H1 (cell line): ENCODE data around the gene PDXDC1. TPM values are rescaled to one million over a fixed set of nuclear protein-coding genes. Genes with fewer than 3 reads are reported as not detected.
"Not testable (repeated sequence)": the region's sequence is repeated elsewhere in the genome, so short reads cannot be mapped to it uniquely, and the experiment has no call there.

Experiments
- CTCF ChIA-PET: fragments of 300-600 bp; sonication (Branson Sonifier 250); formaldehyde crosslinking; loops from one replicate; lab custom pipeline; 2021; ENCODE audit not compliant: partially characterized antibody; lab: Charles Lee
- POLR2A ChIA-PET: fragments of 300-600 bp; sonication (Branson Sonifier 250); formaldehyde crosslinking; loops from one replicate; lab custom pipeline; 2021; ENCODE audit warnings: inconsistent platforms; ENCODE audit not compliant: partially characterized antibody; lab: Charles Lee
- DNase-seq, 2 experiments: peaks; one replicate each; pipeline versions ENCODE4 v3.0.0 to v3.0.0-alpha.2; 2010 to 2022; ENCODE audit warnings: low spot score in 2 of 2, low read depth in 1 of 2, mixed read lengths in 1 of 2
- FAIRE-seq: peaks from 2 replicates; lab custom pipeline; 2011; peaks lifted over from hg19 to GRCh38; lab: Jason Lieb, UNC
- H2AFZ ChIP-seq: 2 replicates; pipeline ENCODE4 v1.8.1; 2012; ENCODE audit warnings: low read length, inconsistent platforms
- H2AK5ac ChIP-seq: 2 replicates; pipeline ENCODE4 v1.6.1; 2013; ENCODE audit warnings: low read depth, low read length
- H2BK120ac ChIP-seq: replicated peaks from 2 replicates; pipeline ENCODE3; 2013; ENCODE audit warnings: low read depth, low read length, inconsistent platforms
- H2BK12ac ChIP-seq: 2 replicates; pipeline ENCODE4 v1.6.1; 2013; ENCODE audit warnings: low read depth, low read length
- H2BK15ac ChIP-seq: 2 replicates; pipeline ENCODE4 v1.6.1; 2013; ENCODE audit warnings: low read length
- H2BK20ac ChIP-seq: 2 replicates; pipeline ENCODE4 v1.6.1; 2013; ENCODE audit warnings: low read length
- H2BK5ac ChIP-seq: 2 replicates; pipeline ENCODE4 v1.6.1; 2013; ENCODE audit warnings: low read depth, low read length
- H3K14ac ChIP-seq: 2 replicates; pipeline ENCODE4 v1.6.1; 2013; ENCODE audit warnings: inconsistent platforms; ENCODE audit not compliant: insufficient read length
- H3K18ac ChIP-seq: 2 replicates; pipeline ENCODE4 v1.6.1; 2013; ENCODE audit warnings: low read length; ENCODE audit errors: extremely low read depth
- H3K23ac ChIP-seq: 2 replicates; pipeline ENCODE4 v1.6.1; 2013; ENCODE audit warnings: inconsistent platforms; ENCODE audit not compliant: insufficient read length
- H3K23me2 ChIP-seq: 2 replicates; pipeline ENCODE4 v1.6.1; 2013; ENCODE audit warnings: low read depth, low read length
- H3K27ac ChIP-seq: 2 replicates; pipeline ENCODE4 v1.6.1; 2011; ENCODE audit warnings: low read depth, low read length, inconsistent platforms
- H3K27me3 ChIP-seq, 4 experiments: replicated peaks in 1 of 4; 1 replicate in 1 of 4; 2 replicates in 3 of 4; pipeline versions ENCODE4 v1.6.1 to v1.8.1; 2011 to 2013; ENCODE audit warnings: low read length in 3 of 4, mild to moderate bottlenecking in 3 of 4, inconsistent platforms in 2 of 4, mixed read lengths in 2 of 4, moderate library complexity in 1 of 4; ENCODE audit not compliant: control insufficient read depth in 3 of 4, insufficient read depth in 3 of 4; ENCODE audit errors: extremely low read depth in 1 of 4
- H3K36me3 ChIP-seq, 4 experiments: 2 replicates each; pipeline versions ENCODE4 v1.6.1 to v1.8.1; 2011 to 2013; ENCODE audit warnings: mild to moderate bottlenecking in 4 of 4, low read length in 3 of 4, moderate library complexity in 2 of 4, control low read depth in 1 of 4, inconsistent platforms in 1 of 4; ENCODE audit not compliant: insufficient read depth in 4 of 4, control insufficient read depth in 2 of 4
- H3K4ac ChIP-seq: replicated peaks from 2 replicates; pipeline ENCODE3; 2013; ENCODE audit warnings: low read length, low read depth, mixed read lengths, inconsistent platforms; ENCODE audit not compliant: insufficient read length
- H3K4me1 ChIP-seq, 4 experiments: replicated peaks in 1 of 4; 1 replicate in 1 of 4; 2 replicates in 3 of 4; pipeline versions ENCODE4 v1.6.1 to v1.8.1; 2011 to 2013; ENCODE audit warnings: low read length in 3 of 4, inconsistent platforms in 2 of 4, mixed read lengths in 1 of 4; ENCODE audit not compliant: insufficient read depth in 4 of 4, control insufficient read depth in 3 of 4
- H3K4me2 ChIP-seq, 2 experiments: 2 replicates each; pipeline versions ENCODE4 v1.6.1 to v1.8.1; 2011 to 2013; ENCODE audit warnings: low read depth in 2 of 2, low read length in 2 of 2, control low read depth in 1 of 2, inconsistent platforms in 1 of 2, mild to moderate bottlenecking in 1 of 2; ENCODE audit not compliant: insufficient read depth in 1 of 2
- H3K4me3 ChIP-seq, 4 experiments: fragments of 200-600, 300-600 bp in 1 of 4; sonication (generic), shearing (Covaris generic), sonication (Bioruptor Twin) in 1 of 4; 2 replicates each; pipeline versions ENCODE4 v1.5.1 to v1.8.1; 2011 to 2016; ENCODE audit warnings: low read length in 4 of 4, low read depth in 3 of 4, control low read depth in 2 of 4, inconsistent platforms in 2 of 4, mild to moderate bottlenecking in 2 of 4, mixed read lengths in 1 of 4, moderate library complexity in 1 of 4; ENCODE audit not compliant: insufficient read depth in 2 of 4; ENCODE audit errors: extremely low read depth in 1 of 4
- H3K56ac ChIP-seq: replicated peaks from 2 replicates; pipeline ENCODE3; 2013; ENCODE audit warnings: low read depth, mild to moderate bottlenecking, mixed read lengths, low read length, inconsistent platforms; ENCODE audit not compliant: insufficient read length
- H3K79me1 ChIP-seq: 2 replicates; pipeline ENCODE4 v1.6.1; 2013; ENCODE audit warnings: low read depth, low read length, control low read depth
- H3K79me2 ChIP-seq, 2 experiments: 2 replicates each; pipeline versions ENCODE4 v1.6.1 to v1.8.1; 2012 to 2013; ENCODE audit warnings: low read length in 2 of 2, mild to moderate bottlenecking in 2 of 2, inconsistent platforms in 1 of 2; ENCODE audit not compliant: insufficient read depth in 2 of 2, control insufficient read depth in 1 of 2
- H3K9ac ChIP-seq, 4 experiments: replicated peaks in 1 of 4; 1 replicate in 1 of 4; 2 replicates in 3 of 4; pipeline versions ENCODE4 v1.6.1 to v1.8.1; 2011 to 2013; ENCODE audit warnings: low read depth in 3 of 4, low read length in 3 of 4, control low read depth in 2 of 4, mild to moderate bottlenecking in 2 of 4, moderate library complexity in 2 of 4, inconsistent platforms in 1 of 4; ENCODE audit errors: extremely low read depth in 1 of 4
- H3K9me3 ChIP-seq, 2 experiments: 2 replicates each; pipeline versions ENCODE4 v1.6.1 to v1.8.1; 2012 to 2013; ENCODE audit warnings: mild to moderate bottlenecking in 2 of 2, moderate library complexity in 2 of 2, control low read depth in 1 of 2, inconsistent platforms in 1 of 2, low read depth in 1 of 2, low read length in 1 of 2, mixed read lengths in 1 of 2; ENCODE audit not compliant: insufficient read depth in 2 of 2
- H4K20me1 ChIP-seq, 2 experiments: replicated peaks in 1 of 2; 2 replicates each; pipeline versions ENCODE3 to v1.8.1; 2011 to 2013; ENCODE audit warnings: inconsistent platforms in 2 of 2, low read length in 2 of 2, mild to moderate bottlenecking in 1 of 2; ENCODE audit not compliant: insufficient read depth in 2 of 2, control insufficient read depth in 1 of 2
- H4K5ac ChIP-seq: 2 replicates; pipeline ENCODE4 v1.6.1; 2013; ENCODE audit warnings: low read length, low read depth, mixed read lengths, inconsistent platforms; ENCODE audit not compliant: insufficient read length
- H4K8ac ChIP-seq: 2 replicates; pipeline ENCODE4 v1.8.0; 2013; ENCODE audit warnings: mild to moderate bottlenecking, moderate library complexity, low read length, inconsistent platforms; ENCODE audit not compliant: insufficient read depth; ENCODE audit errors: extremely low read depth
- H4K91ac ChIP-seq: replicated peaks from 2 replicates; pipeline ENCODE3; 2013; ENCODE audit warnings: low read length, mixed read lengths, inconsistent platforms; ENCODE audit not compliant: insufficient read length
- WGBS, 2 experiments: shearing (Covaris generic) in 1 of 2; methylation state at CpG; one replicate each; pipeline versions ENCODE4 v1.1.6 to v1.1.7; 2013 to 2015; ENCODE audit warnings: low lambda C conversion rate in 2 of 2, mixed read lengths in 2 of 2, inconsistent platforms in 1 of 2, low coverage in 1 of 2, missing lambda C conversion rate in 1 of 2; ENCODE audit not compliant: insufficient replicate concordance in 2 of 2, insufficient coverage in 1 of 2, insufficient read length in 1 of 2; ENCODE audit errors: extremely low coverage in 1 of 2, missing lambda C conversion rate in 1 of 2; 5-methylcytosine and 5-hydroxymethylcytosine counted together
- polyA plus RNA-seq, 7 experiments: library from polyadenylated mRNA; depleted of rRNA in 3 of 7; stranded (reverse) in 5 of 7; unstranded in 2 of 7; fragments of >200 nt in 5 of 7; fragments of 200-250 nt in 2 of 7; gene quantifications; 1 replicate in 5 of 7; 2 replicates in 1 of 7; 4 replicates in 1 of 7; pipeline versions ENCODE4 v1.2.1 to v1.2.3, GENCODE V29; 2011 to 2013; ENCODE audit warnings: missing spikeins in 2 of 7, mixed read lengths in 2 of 7
- total RNA-seq: library from RNA; stranded (reverse); fragmentation: NEBNext Ultra II Directional; extraction: Animal tissue kit (Norgen Biotek cat#: 25700); gene quantifications from 2 replicates; pipeline ENCODE4 v1.2.1, GENCODE V29; 2021

PDXDC1 gene
- total and polyA plus RNA-seq, 2 of the 8 experiments (the other 6 are each of a cell fraction or from before 2014, with no cell fraction given), result 56.6 to 118 TPM

- not testable (repeated sequence) for H3K27ac ChIP-seq, H2BK15ac ChIP-seq
Measured at GRCh38 chr16:15168953-15169652, 194.3 kb downstream of the PDXDC1 start.

GRCh38 chr16:15179909-15180308, 205.1 kb downstream of the PDXDC1 start:
- H3K4me3 ChIP-seq, H3K23me2 ChIP-seq, H2AFZ ChIP-seq, H3K36me3 ChIP-seq, FAIRE-seq, H3K56ac ChIP-seq, H3K4me2 ChIP-seq, H3K79me1 ChIP-seq, H3K9me3 ChIP-seq, CTCF ChIA-PET, H4K20me1 ChIP-seq, H3K79me2 ChIP-seq, H4K8ac ChIP-seq, H3K4ac ChIP-seq, H4K91ac ChIP-seq, H2AK5ac ChIP-seq, H3K23ac ChIP-seq, H2BK120ac ChIP-seq, H3K27me3 ChIP-seq, POLR2A ChIA-PET, H2BK5ac ChIP-seq, DNase-seq, H4K5ac ChIP-seq, H3K4me1 ChIP-seq, H2BK15ac ChIP-seq, H3K27ac ChIP-seq, H3K9ac ChIP-seq, H3K18ac ChIP-seq, H3K14ac ChIP-seq, H2BK20ac ChIP-seq: not testable (repeated sequence)
- peak overlapping the region; percentile 68; the same call in 1 of the 2 replicates for H2BK12ac ChIP-seq
- 87% methylated on average over 3 of the region's 3 CpGs; no CpG with 5 or more reads in 1 of the 2 experiments for WGBS, 2 experiments

More at GRCh38 chr16:15168953-15169652, 194.3 kb downstream of the PDXDC1 start:
- H3K23me2 ChIP-seq, H3K27me3 ChIP-seq, H2AK5ac ChIP-seq, H3K4ac ChIP-seq, H3K4me1 ChIP-seq, H4K20me1 ChIP-seq, H4K91ac ChIP-seq, H3K79me2 ChIP-seq, H3K9me3 ChIP-seq, H3K56ac ChIP-seq, H3K9ac ChIP-seq, H2BK120ac ChIP-seq, H4K8ac ChIP-seq, H2BK20ac ChIP-seq, H2AFZ ChIP-seq, H4K5ac ChIP-seq, H3K4me3 ChIP-seq, H3K14ac ChIP-seq, FAIRE-seq, POLR2A ChIA-PET, H2BK5ac ChIP-seq, H2BK12ac ChIP-seq, H3K36me3 ChIP-seq, DNase-seq, H3K79me1 ChIP-seq, H3K4me2 ChIP-seq, H3K18ac ChIP-seq, CTCF ChIA-PET, H3K23ac ChIP-seq: not testable (repeated sequence)
- 84% methylated on average over 5 of the region's 5 CpGs; no CpG with 5 or more reads in 1 of the 2 experiments for WGBS, 2 experiments
